Vagina (tissue), 2 donors: ENCODE results near the gene ALOXE3. TPM values are rescaled to one million over a fixed set of nuclear protein-coding genes. Genes with fewer than 3 reads are reported as not detected.

ENCODE experiments used
- DNase-seq, 2 donors: peaks; one replicate each; pipeline ENCODE4 v3.0.0-alpha.2; 2017; ENCODE audit errors: extremely low spot score in 2 of 2
- H3K27ac ChIP-seq: fragments of 200-600 bp; sonication (generic); one replicate; pipeline ENCODE4 v1.5.1; 2019
- H3K27me3 ChIP-seq: fragments of 200-600 bp; sonication (generic); one replicate; pipeline ENCODE4 v1.5.1; 2019
- H3K36me3 ChIP-seq, 2 donors: fragments of 200-600 bp; sonication (generic); one replicate each; pipeline ENCODE4 v1.5.1; 2017 to 2019
- H3K4me1 ChIP-seq: fragments of 200-600 bp; sonication (generic); one replicate; pipeline ENCODE4 v1.5.1; 2019
- H3K4me3 ChIP-seq, 2 donors: fragments of 200-600 bp; sonication (generic); 1 replicate in 1 of 2; 2 replicates in 1 of 2; pipeline ENCODE4 v1.5.1; 2016 to 2019
- H3K9me3 ChIP-seq: fragments of 200-600 bp; sonication (generic); one replicate; pipeline ENCODE4 v1.5.1; 2019
- CTCF ChIP-seq, 3 experiments: fragments of 450-650 bp in 2 of 3; fragments of 200-600 bp in 1 of 3; sonication (generic) in 1 of 3; IDR thresholded peaks; one replicate each; pipeline ENCODE4 v1.5.1; 2017 to 2019; ENCODE audit warnings: antibody characterized with exemption in 3 of 3, mild to moderate bottlenecking in 2 of 3, moderate library complexity in 2 of 3
- POLR2A ChIP-seq, 2 donors: fragments of 450-650 bp; IDR thresholded peaks; one replicate each; pipeline ENCODE4 v1.6.1; 2017; ENCODE audit warnings: antibody characterized with exemption in 2 of 2, mild to moderate bottlenecking in 2 of 2, moderate library complexity in 2 of 2
- POLR2AphosphoS5 ChIP-seq, 2 donors: sonication (generic); formaldehyde crosslinking; IDR thresholded peaks; one replicate each; pipeline ENCODE4 v1.9.0; 2017; ENCODE audit warnings: antibody characterized with exemption in 2 of 2, mild to moderate bottlenecking in 2 of 2, low read depth in 1 of 2; ENCODE audit not compliant: insufficient read depth in 1 of 2
- intact Hi-C: fragments of 100-400 bp; cut with DNase I; formaldehyde crosslinking; loops from one replicate; pipeline ENCODE4 v1.15.1; 2023
- total RNA-seq: library from RNA; depleted of rRNA; stranded (reverse); fragments of >200 nt; gene quantifications from one replicate; pipeline ENCODE4 v1.2.3, GENCODE V29; 2016

Gene ALOXE3
- total RNA-seq, 1 donor from 2014 or later = 1.5 TPM

GRCh38 chr17:8091033-8091687 is 27.2 kb downstream of the ALOXE3 start:
- TF ChIP-seq CTCF (IDR thresholded peaks at IDR 0.05) (no peak), POLR2A (IDR thresholded peaks at IDR 0.05) (no peak), POLR2AphosphoS5 (IDR thresholded peaks at IDR 0.05; ENCODE audit: insufficient read depth in 1 of 2, low read depth in 1 of 2) (no peak)
- Histone ChIP-seq H3K4me1 (no peaks in the 10 kb centered on the region), H3K27me3 (no peaks in the 10 kb centered on the region), H3K4me3 (no peak overlapping the region), H3K36me3 (no peaks in the 10 kb centered on the region), H3K9me3 (no peaks in the 10 kb centered on the region), H3K27ac (no peak overlapping the region)
- intact Hi-C loops = loop anchor here (10.0 kb wide), 1 partner anchor 204 kb away; the partner anchor contains the start of gene SLC25A35
- no peak for DNase-seq

GRCh38 chr17:8089728-8090127 is 28.6 kb downstream of the ALOXE3 start:
- DNase-seq = no peak
- intact Hi-C loops = loop anchor here (10.0 kb wide), 1 partner anchor 205 kb away; the partner anchor contains the start of gene SLC25A35
- no peak overlapping the region for H3K4me3 ChIP-seq
- H3K36me3 ChIP-seq = no peaks in the 10 kb centered on the region
- H3K4me1 ChIP-seq = no peaks in the 10 kb centered on the region
- TF ChIP-seq POLR2AphosphoS5 (IDR thresholded peaks at IDR 0.05; ENCODE audit: insufficient read depth in 1 of 2, low read depth in 1 of 2) = no peak
- no peak for TF ChIP-seq POLR2A (IDR thresholded peaks at IDR 0.05)
- no peak for TF ChIP-seq CTCF (IDR thresholded peaks at IDR 0.05)
- no peak overlapping the region for H3K27ac ChIP-seq
- H3K9me3 ChIP-seq = no peaks in the 10 kb centered on the region
- H3K27me3 ChIP-seq = no peaks in the 10 kb centered on the region

GRCh38 chr17:8087952-8088230 is 30.4 kb downstream of the ALOXE3 start:
- H3K27me3 ChIP-seq = no peaks in the 10 kb centered on the region
- no peak overlapping the region for H3K4me3 ChIP-seq
- no peak for TF ChIP-seq POLR2A (IDR thresholded peaks at IDR 0.05)
- TF ChIP-seq CTCF (IDR thresholded peaks at IDR 0.05) = no peak
- TF ChIP-seq POLR2AphosphoS5 (IDR thresholded peaks at IDR 0.05; ENCODE audit: insufficient read depth in 1 of 2, low read depth in 1 of 2) = no peak
- no peaks in the 10 kb centered on the region for H3K9me3 ChIP-seq
- no peak for DNase-seq
- intact Hi-C loops = no loop called here
- no peaks in the 10 kb centered on the region for H3K36me3 ChIP-seq
- H3K27ac ChIP-seq = no peak overlapping the region
- no peaks in the 10 kb centered on the region for H3K4me1 ChIP-seq

- intact Hi-C loops = no loop called here
- Histone ChIP-seq H3K27ac (no peak within 1 kb of the TSS), H3K27me3 (no peaks in the 10 kb centered on the region), H3K4me1 (no peaks in the 10 kb centered on the region), H3K4me3 (no peak within 1 kb of the TSS), H3K36me3 (no peaks in the 10 kb centered on the region), H3K9me3 (no peaks in the 10 kb centered on the region)
- no peak for DNase-seq
- no peak for TF ChIP-seq CTCF (IDR thresholded peaks at IDR 0.05)
Measured at GRCh38 chr17:8087075-8087951, 31.0 kb downstream of the ALOXE3 start, which contains the start of gene ALOX12B. ALOX12B (minus strand) TSS chr17:8087716; CDS start chr17:8087442, 274 bp downstream.

- no peak overlapping the region for H3K27ac ChIP-seq
- intact Hi-C loops = no loop called here
- H3K4me1 ChIP-seq = peaks cover 17% of the 10 kb centered on the region
- no peaks in the 10 kb centered on the region for H3K36me3 ChIP-seq
- no peak overlapping the region for H3K4me3 ChIP-seq
- DNase-seq = no peak
- no peaks in the 10 kb centered on the region for H3K9me3 ChIP-seq
- H3K27me3 ChIP-seq = no peaks in the 10 kb centered on the region
- TF ChIP-seq POLR2A (IDR thresholded peaks at IDR 0.05) (no peak), CTCF (IDR thresholded peaks at IDR 0.05) (no peak), POLR2AphosphoS5 (IDR thresholded peaks at IDR 0.05; ENCODE audit: insufficient read depth in 1 of 2, low read depth in 1 of 2) (no peak)
Measured at GRCh38 chr17:8084250-8084649, 34.1 kb downstream of the ALOXE3 start.
